K562 (cell line): ENCODE data around the gene SIRPB2. TPM values are rescaled to one million over a fixed set of nuclear protein-coding genes. Genes with fewer than 3 reads are reported as not detected.
A peak's percentile ranks its signal among the peaks of the same experiment; 100 is the strongest.

ENCODE experiments used
- BRD4 ChIP-seq: fragments of 200-600 bp; sonication (generic); IDR thresholded peaks from 2 replicates; pipeline ENCODE4 v1.6.1; 2017; ENCODE audit warnings: inconsistent platforms
- C11orf30 ChIP-seq: fragments of 450-650 bp; IDR thresholded peaks from 2 replicates; pipeline ENCODE4 v1.6.1; 2016; ENCODE audit warnings: low read depth, mild to moderate bottlenecking
- CBX3 ChIP-seq, 2 experiments: IDR thresholded peaks; 1 replicate in 1 of 2; 2 replicates in 1 of 2; pipeline ENCODE4 v1.6.1; 2012; ENCODE audit warnings: inconsistent platforms in 2 of 2, low read length in 2 of 2, borderline replicate concordance in 1 of 2, control low read depth in 1 of 2
- FOXK2 ChIP-seq, 2 experiments: fragments of 450-650 bp; IDR thresholded peaks in 1 of 2; conservative IDR thresholded peaks in 1 of 2; 2 replicates each; pipeline ENCODE4 v1.6.1; 2016; ENCODE audit warnings: low read depth in 2 of 2, mild to moderate bottlenecking in 1 of 2
- KLF16 ChIP-seq: IDR thresholded peaks from 2 replicates; pipeline ENCODE4 v1.6.1; 2016; ENCODE audit warnings: antibody characterized with exemption
- MIER1 ChIP-seq: fragments of 450-650 bp; IDR thresholded peaks from 2 replicates; pipeline ENCODE4 v1.6.1; 2016; ENCODE audit warnings: antibody characterized with exemption, mild to moderate bottlenecking, low read depth
- NCOA4 ChIP-seq: fragments of 450-650 bp; IDR thresholded peaks from 2 replicates; pipeline ENCODE4 v1.6.1; 2018; ENCODE audit warnings: mild to moderate bottlenecking; ENCODE audit not compliant: partially characterized antibody
- NFXL1 ChIP-seq: fragments of 450-650 bp; formaldehyde crosslinking; IDR thresholded peaks from 2 replicates; pipeline ENCODE4 v1.4.0; 2021; ENCODE audit warnings: mild to moderate bottlenecking
- ZNF76 ChIP-seq: fragments of 250-450 bp; sonication (Bioruptor Pico); IDR thresholded peaks from 2 replicates; pipeline ENCODE4 v1.4.0; 2020; ENCODE audit warnings: mild to moderate bottlenecking, moderate library complexity, borderline replicate concordance
- polyA plus RNA-seq, 8 experiments: library from polyadenylated mRNA; depleted of rRNA in 4 of 8; stranded (reverse) in 5 of 8; unstranded in 3 of 8; fragments of >200 nt; fragmentation: Nextera tagmentation in 2 of 8; fragmentation: Illumina TruSeq in 1 of 8; extraction: Ambion mirVana in 2 of 8; extraction: Trizol in 1 of 8; gene quantifications; 2 replicates each; pipeline versions ENCODE4 v1.2.1 to v1.2.3, GENCODE V29; 2011 to 2014; ENCODE audit warnings: inconsistent platforms in 1 of 8, missing spikeins in 1 of 8
- total RNA-seq, 7 experiments: library from RNA; depleted of rRNA in 6 of 7; stranded (reverse); fragments of >200 nt in 6 of 7; fragmentation: Illumina TruSeq in 2 of 7; extraction: Trizol in 2 of 7; gene quantifications; 2 replicates each; pipeline versions ENCODE4 v1.2.1 to v1.2.3, GENCODE V29; 2011 to 2021; ENCODE audit warnings: low replicate concordance in 1 of 7
- TF ChIP-seq, protein P1 (sequence below): fragments of 200-800 bp; sonication (Bioruptor generic); IDR thresholded peaks from 2 replicates; pipeline ENCODE4 v1.6.1; 2016; ENCODE audit warnings: missing genetic modification characterization, missing compliant biosample characterization
- TF ChIP-seq, protein P2 (sequence below): IDR thresholded peaks from 3 replicates; pipeline ENCODE4 v1.6.1; 2011; ENCODE audit warnings: borderline replicate concordance, mild to moderate bottlenecking, moderate library complexity; ENCODE audit not compliant: insufficient read length; ENCODE audit errors: extremely low read depth
- TF ChIP-seq, protein P3 (sequence below): fragments of 250-450 bp; sonication (Bioruptor Pico); IDR thresholded peaks from 2 replicates; pipeline ENCODE4 v1.4.0; 2020; ENCODE audit warnings: mild to moderate bottlenecking, moderate library complexity
- TF ChIP-seq, protein P4 (sequence below), 3 experiments: IDR thresholded peaks in 2 of 3; conservative IDR thresholded peaks in 1 of 3; 2 replicates each; pipeline ENCODE4 v1.5.1; 2011 to 2012; ENCODE audit warnings: low read length in 3 of 3, mild to moderate bottlenecking in 3 of 3, control low read depth in 2 of 3, improper control_type of control experiment in 1 of 3, inconsistent platforms in 1 of 3, low read depth in 1 of 3, mixed read lengths in 1 of 3, moderate library complexity in 1 of 3; ENCODE audit not compliant: insufficient read depth in 2 of 3

Gene SIRPB2
- total and polyA plus RNA-seq, 9 of the 15 experiments (the other 6 are each of a cell fraction or from before 2014, with no cell fraction given): 0.07 TPM; not detected in 7

DNA sequence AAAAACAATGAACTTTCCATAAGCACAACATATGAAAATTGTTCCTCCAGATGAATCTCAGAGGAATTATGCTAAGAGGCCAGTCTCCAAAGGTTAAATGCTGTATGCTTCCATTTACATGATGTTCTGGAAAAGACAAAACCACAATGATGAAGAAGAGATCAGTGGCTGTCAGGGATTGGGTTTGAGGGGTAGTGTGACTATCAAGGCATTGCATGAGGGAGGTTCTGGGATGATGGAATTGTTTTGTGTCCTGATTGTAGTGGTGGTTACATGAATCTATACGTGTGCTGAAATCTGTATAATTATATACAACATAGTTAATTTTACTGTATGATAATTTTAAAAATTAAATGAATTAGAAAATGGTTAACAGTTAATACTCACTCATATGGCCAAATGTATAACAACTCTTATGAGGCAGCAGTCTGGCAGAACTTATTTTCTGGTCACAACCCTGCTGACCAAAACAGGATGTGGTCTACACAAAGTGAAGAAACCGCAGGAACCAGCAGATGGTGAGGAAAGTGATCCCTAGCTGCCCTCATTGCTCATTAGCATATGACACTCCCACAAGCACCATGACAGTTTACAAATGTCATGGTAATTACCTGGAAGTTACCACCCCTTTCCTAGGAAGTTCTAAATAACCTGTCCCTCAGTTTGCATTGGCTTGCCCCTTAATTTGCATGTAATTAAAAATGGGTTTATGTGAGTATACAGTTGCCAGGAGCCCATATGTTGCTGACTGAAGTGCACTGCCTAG is 56.5 kb downstream of the SIRPB2 start (continued):
- TF ChIP-seq, protein P1, sequence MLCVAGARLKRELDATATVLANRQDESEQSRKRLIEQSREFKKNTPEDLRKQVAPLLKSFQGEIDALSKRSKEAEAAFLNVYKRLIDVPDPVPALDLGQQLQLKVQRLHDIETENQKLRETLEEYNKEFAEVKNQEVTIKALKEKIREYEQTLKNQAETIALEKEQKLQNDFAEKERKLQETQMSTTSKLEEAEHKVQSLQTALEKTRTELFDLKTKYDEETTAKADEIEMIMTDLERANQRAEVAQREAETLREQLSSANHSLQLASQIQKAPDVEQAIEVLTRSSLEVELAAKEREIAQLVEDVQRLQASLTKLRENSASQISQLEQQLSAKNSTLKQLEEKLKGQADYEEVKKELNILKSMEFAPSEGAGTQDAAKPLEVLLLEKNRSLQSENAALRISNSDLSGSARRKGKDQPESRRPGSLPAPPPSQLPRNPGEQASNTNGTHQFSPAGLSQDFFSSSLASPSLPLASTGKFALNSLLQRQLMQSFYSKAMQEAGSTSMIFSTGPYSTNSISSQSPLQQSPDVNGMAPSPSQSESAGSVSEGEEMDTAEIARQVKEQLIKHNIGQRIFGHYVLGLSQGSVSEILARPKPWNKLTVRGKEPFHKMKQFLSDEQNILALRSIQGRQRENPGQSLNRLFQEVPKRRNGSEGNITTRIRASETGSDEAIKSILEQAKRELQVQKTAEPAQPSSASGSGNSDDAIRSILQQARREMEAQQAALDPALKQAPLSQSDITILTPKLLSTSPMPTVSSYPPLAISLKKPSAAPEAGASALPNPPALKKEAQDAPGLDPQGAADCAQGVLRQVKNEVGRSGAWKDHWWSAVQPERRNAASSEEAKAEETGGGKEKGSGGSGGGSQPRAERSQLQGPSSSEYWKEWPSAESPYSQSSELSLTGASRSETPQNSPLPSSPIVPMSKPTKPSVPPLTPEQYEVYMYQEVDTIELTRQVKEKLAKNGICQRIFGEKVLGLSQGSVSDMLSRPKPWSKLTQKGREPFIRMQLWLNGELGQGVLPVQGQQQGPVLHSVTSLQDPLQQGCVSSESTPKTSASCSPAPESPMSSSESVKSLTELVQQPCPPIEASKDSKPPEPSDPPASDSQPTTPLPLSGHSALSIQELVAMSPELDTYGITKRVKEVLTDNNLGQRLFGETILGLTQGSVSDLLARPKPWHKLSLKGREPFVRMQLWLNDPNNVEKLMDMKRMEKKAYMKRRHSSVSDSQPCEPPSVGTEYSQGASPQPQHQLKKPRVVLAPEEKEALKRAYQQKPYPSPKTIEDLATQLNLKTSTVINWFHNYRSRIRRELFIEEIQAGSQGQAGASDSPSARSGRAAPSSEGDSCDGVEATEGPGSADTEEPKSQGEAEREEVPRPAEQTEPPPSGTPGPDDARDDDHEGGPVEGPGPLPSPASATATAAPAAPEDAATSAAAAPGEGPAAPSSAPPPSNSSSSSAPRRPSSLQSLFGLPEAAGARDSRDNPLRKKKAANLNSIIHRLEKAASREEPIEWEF (CRISPR knock-in tag): no peak
- peak; percentile 39 to 43; a peak in 1 of 4 replicates for TF ChIP-seq FOXK2 (conservative IDR thresholded peaks at IDR 0.05 in 1 of 2, IDR thresholded peaks at IDR 0.05 in 1 of 2; ENCODE audit: low read depth in 2 of 2)
- TF ChIP-seq MIER1: no peak
- no peak for TF ChIP-seq KLF16
- no peak for TF ChIP-seq CBX3 (IDR thresholded peaks at IDR 0.05; ENCODE audit: borderline replicate concordance in 1 of 2, low read length in 2 of 2)
- TF ChIP-seq NFXL1 (CRISPR knock-in tag): no peak
- TF ChIP-seq, protein P2, sequence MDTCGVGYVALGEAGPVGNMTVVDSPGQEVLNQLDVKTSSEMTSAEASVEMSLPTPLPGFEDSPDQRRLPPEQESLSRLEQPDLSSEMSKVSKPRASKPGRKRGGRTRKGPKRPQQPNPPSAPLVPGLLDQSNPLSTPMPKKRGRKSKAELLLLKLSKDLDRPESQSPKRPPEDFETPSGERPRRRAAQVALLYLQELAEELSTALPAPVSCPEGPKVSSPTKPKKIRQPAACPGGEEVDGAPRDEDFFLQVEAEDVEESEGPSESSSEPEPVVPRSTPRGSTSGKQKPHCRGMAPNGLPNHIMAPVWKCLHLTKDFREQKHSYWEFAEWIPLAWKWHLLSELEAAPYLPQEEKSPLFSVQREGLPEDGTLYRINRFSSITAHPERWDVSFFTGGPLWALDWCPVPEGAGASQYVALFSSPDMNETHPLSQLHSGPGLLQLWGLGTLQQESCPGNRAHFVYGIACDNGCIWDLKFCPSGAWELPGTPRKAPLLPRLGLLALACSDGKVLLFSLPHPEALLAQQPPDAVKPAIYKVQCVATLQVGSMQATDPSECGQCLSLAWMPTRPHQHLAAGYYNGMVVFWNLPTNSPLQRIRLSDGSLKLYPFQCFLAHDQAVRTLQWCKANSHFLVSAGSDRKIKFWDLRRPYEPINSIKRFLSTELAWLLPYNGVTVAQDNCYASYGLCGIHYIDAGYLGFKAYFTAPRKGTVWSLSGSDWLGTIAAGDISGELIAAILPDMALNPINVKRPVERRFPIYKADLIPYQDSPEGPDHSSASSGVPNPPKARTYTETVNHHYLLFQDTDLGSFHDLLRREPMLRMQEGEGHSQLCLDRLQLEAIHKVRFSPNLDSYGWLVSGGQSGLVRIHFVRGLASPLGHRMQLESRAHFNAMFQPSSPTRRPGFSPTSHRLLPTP: no peak
- TF ChIP-seq NCOA4: no peak
- TF ChIP-seq, protein P3, sequence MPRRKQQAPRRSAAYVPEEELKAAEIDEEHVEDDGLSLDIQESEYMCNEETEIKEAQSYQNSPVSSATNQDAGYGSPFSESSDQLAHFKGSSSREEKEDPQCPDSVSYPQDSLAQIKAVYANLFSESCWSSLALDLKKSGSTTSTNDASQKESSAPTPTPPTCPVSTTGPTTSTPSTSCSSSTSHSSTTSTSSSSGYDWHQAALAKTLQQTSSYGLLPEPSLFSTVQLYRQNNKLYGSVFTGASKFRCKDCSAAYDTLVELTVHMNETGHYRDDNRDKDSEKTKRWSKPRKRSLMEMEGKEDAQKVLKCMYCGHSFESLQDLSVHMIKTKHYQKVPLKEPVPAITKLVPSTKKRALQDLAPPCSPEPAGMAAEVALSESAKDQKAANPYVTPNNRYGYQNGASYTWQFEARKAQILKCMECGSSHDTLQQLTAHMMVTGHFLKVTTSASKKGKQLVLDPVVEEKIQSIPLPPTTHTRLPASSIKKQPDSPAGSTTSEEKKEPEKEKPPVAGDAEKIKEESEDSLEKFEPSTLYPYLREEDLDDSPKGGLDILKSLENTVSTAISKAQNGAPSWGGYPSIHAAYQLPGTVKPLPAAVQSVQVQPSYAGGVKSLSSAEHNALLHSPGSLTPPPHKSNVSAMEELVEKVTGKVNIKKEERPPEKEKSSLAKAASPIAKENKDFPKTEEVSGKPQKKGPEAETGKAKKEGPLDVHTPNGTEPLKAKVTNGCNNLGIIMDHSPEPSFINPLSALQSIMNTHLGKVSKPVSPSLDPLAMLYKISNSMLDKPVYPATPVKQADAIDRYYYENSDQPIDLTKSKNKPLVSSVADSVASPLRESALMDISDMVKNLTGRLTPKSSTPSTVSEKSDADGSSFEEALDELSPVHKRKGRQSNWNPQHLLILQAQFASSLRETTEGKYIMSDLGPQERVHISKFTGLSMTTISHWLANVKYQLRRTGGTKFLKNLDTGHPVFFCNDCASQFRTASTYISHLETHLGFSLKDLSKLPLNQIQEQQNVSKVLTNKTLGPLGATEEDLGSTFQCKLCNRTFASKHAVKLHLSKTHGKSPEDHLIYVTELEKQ (CRISPR knock-in tag): no peak
- TF ChIP-seq BRD4: no peak
- TF ChIP-seq ZNF76 (CRISPR knock-in tag): no peak
- no peak for TF ChIP-seq C11orf30
- TF ChIP-seq, protein P4, sequence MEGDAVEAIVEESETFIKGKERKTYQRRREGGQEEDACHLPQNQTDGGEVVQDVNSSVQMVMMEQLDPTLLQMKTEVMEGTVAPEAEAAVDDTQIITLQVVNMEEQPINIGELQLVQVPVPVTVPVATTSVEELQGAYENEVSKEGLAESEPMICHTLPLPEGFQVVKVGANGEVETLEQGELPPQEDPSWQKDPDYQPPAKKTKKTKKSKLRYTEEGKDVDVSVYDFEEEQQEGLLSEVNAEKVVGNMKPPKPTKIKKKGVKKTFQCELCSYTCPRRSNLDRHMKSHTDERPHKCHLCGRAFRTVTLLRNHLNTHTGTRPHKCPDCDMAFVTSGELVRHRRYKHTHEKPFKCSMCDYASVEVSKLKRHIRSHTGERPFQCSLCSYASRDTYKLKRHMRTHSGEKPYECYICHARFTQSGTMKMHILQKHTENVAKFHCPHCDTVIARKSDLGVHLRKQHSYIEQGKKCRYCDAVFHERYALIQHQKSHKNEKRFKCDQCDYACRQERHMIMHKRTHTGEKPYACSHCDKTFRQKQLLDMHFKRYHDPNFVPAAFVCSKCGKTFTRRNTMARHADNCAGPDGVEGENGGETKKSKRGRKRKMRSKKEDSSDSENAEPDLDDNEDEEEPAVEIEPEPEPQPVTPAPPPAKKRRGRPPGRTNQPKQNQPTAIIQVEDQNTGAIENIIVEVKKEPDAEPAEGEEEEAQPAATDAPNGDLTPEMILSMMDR (IDR thresholded peaks at IDR 0.05 in 2 of 3, conservative IDR thresholded peaks at IDR 0.05 in 1 of 3; ENCODE audit: insufficient read depth in 2 of 3, low read depth in 1 of 3, low read length in 3 of 3): no peak
